ENCODE measurements around the gene CTBP2. TPM values are rescaled to one million over a fixed set of nuclear protein-coding genes. Genes with fewer than 3 reads are reported as not detected.
"Not testable (repeated sequence)": the region's sequence is repeated elsewhere in the genome, so short reads cannot be mapped to it uniquely, and the experiment has no call there.

The CTBP2 gene
- total RNA-seq, 1 donor from 2014 or later: 32.9 TPM

- Histone ChIP-seq H3K27ac (ENCODE audit: low read depth, low read length) (peak overlapping the region; percentile 55), H3K4me1 (ENCODE audit: control insufficient read depth in 3 of 3, insufficient read depth in 3 of 3, low read length in 3 of 3) (peaks cover 75 to 89% (median 79%) of the 10 kb centered on the region in 3 donors), H3K9ac (ENCODE audit: low read depth in 1 of 3, low read length in 3 of 3) (peak overlapping the region; percentile 1 to 70 (median 62)), H3K4me3 (ENCODE audit: low read length in 3 of 3) (peak overlapping the region in 2 of 3 donors; percentile 31 to 53), H3K27me3 (ENCODE audit: control insufficient read depth in 3 of 3, insufficient read depth in 3 of 3, low read length in 3 of 3) (no peaks in the 10 kb centered on the region), H3K9me3 (ENCODE audit: control insufficient read depth in 3 of 3, low read length in 3 of 3) (no peaks in the 10 kb centered on the region), H3K36me3 (ENCODE audit: control insufficient read depth in 3 of 3, insufficient read depth in 3 of 3, low read length in 3 of 3) (peaks cover 0 to 2% (median 0%) of the 10 kb centered on the region in 3 donors)
Observed at GRCh38 chr10:125152450-125153368, 7.7 kb downstream of the CTBP2 start.

- peaks cover 75 to 90% (median 80%) of the 10 kb centered on the region in 3 donors for H3K4me1 ChIP-seq (ENCODE audit: control insufficient read depth in 3 of 3, insufficient read depth in 3 of 3, low read length in 3 of 3)
- no peak overlapping the region for H3K9ac ChIP-seq (ENCODE audit: low read depth in 1 of 3, low read length in 3 of 3)
- H3K27me3 ChIP-seq (ENCODE audit: control insufficient read depth in 3 of 3, insufficient read depth in 3 of 3, low read length in 3 of 3): no peaks in the 10 kb centered on the region
- peaks cover 0 to 2% (median 0%) of the 10 kb centered on the region in 3 donors for H3K36me3 ChIP-seq (ENCODE audit: control insufficient read depth in 3 of 3, insufficient read depth in 3 of 3, low read length in 3 of 3)
- no peaks in the 10 kb centered on the region for H3K9me3 ChIP-seq (ENCODE audit: control insufficient read depth in 3 of 3, low read length in 3 of 3)
- H3K4me3 ChIP-seq (ENCODE audit: low read length in 3 of 3): no peak overlapping the region
- no peak overlapping the region for H3K27ac ChIP-seq (ENCODE audit: low read depth, low read length)
Observed at GRCh38 chr10:125151553-125152449, 8.6 kb downstream of the CTBP2 start.

GRCh38 chr10:125151170-125151552 lies 9.2 kb downstream of the CTBP2 start:
- Histone ChIP-seq H3K9me3 (ENCODE audit: control insufficient read depth in 3 of 3, low read length in 3 of 3) (no peaks in the 10 kb centered on the region), H3K27ac (ENCODE audit: low read depth, low read length) (peak overlapping the region; percentile 11), H3K9ac (ENCODE audit: low read depth in 1 of 3, low read length in 3 of 3) (no peak overlapping the region), H3K4me3 (ENCODE audit: low read length in 3 of 3) (no peak overlapping the region), H3K36me3 (ENCODE audit: control insufficient read depth in 3 of 3, insufficient read depth in 3 of 3, low read length in 3 of 3) (peaks cover 0 to 2% (median 0%) of the 10 kb centered on the region in 3 donors), H3K4me1 (ENCODE audit: control insufficient read depth in 3 of 3, insufficient read depth in 3 of 3, low read length in 3 of 3) (peaks cover 72 to 90% (median 79%) of the 10 kb centered on the region in 3 donors), H3K27me3 (ENCODE audit: control insufficient read depth in 3 of 3, insufficient read depth in 3 of 3, low read length in 3 of 3) (no peaks in the 10 kb centered on the region)

- not testable (repeated sequence) for H3K9me3 ChIP-seq (ENCODE audit: control insufficient read depth in 3 of 3, low read length in 3 of 3); H3K27me3 ChIP-seq (ENCODE audit: control insufficient read depth in 3 of 3, insufficient read depth in 3 of 3, low read length in 3 of 3); H3K4me3 ChIP-seq (ENCODE audit: low read length in 3 of 3); H3K36me3 ChIP-seq (ENCODE audit: control insufficient read depth in 3 of 3, insufficient read depth in 3 of 3, low read length in 3 of 3)
- peak overlapping the region in 1 of 3 donors; percentile 18 for H3K9ac ChIP-seq (ENCODE audit: low read depth in 1 of 3, low read length in 3 of 3)
- peak overlapping the region; percentile 11 for H3K27ac ChIP-seq (ENCODE audit: low read depth, low read length)
- peaks cover 68 to 87% (median 75%) of the 10 kb centered on the region in 3 donors for H3K4me1 ChIP-seq (ENCODE audit: control insufficient read depth in 3 of 3, insufficient read depth in 3 of 3, low read length in 3 of 3)
Observed at GRCh38 chr10:125150376-125151083, 9.8 kb downstream of the CTBP2 start.

- Histone ChIP-seq H3K27me3 (ENCODE audit: control insufficient read depth in 3 of 3, insufficient read depth in 3 of 3, low read length in 3 of 3) (no peaks in the 10 kb centered on the region), H3K36me3 (ENCODE audit: control insufficient read depth in 3 of 3, insufficient read depth in 3 of 3, low read length in 3 of 3) (peaks cover 0 to 2% (median 0%) of the 10 kb centered on the region in 3 donors), H3K9me3 (ENCODE audit: control insufficient read depth in 3 of 3, low read length in 3 of 3) (no peaks in the 10 kb centered on the region), H3K4me3 (ENCODE audit: low read length in 3 of 3) (no peak overlapping the region), H3K27ac (ENCODE audit: low read depth, low read length) (peak overlapping the region; percentile 70), H3K9ac (ENCODE audit: low read depth in 1 of 3, low read length in 3 of 3) (no peak overlapping the region), H3K4me1 (ENCODE audit: control insufficient read depth in 3 of 3, insufficient read depth in 3 of 3, low read length in 3 of 3) (peaks cover 67 to 89% (median 76%) of the 10 kb centered on the region in 3 donors)
Observed at GRCh38 chr10:125149680-125150047, 10.7 kb downstream of the CTBP2 start.

GRCh38 chr10:125149036-125149679 lies 11.2 kb downstream of the CTBP2 start:
- Histone ChIP-seq H3K9me3 (ENCODE audit: control insufficient read depth in 3 of 3, low read length in 3 of 3) (no peaks in the 10 kb centered on the region), H3K9ac (ENCODE audit: low read depth in 1 of 3, low read length in 3 of 3) (peak overlapping the region in 2 of 3 donors; percentile 25 to 50), H3K4me1 (ENCODE audit: control insufficient read depth in 3 of 3, insufficient read depth in 3 of 3, low read length in 3 of 3) (peaks cover 67 to 89% (median 76%) of the 10 kb centered on the region in 3 donors), H3K36me3 (ENCODE audit: control insufficient read depth in 3 of 3, insufficient read depth in 3 of 3, low read length in 3 of 3) (peaks cover 0 to 2% (median 0%) of the 10 kb centered on the region in 3 donors), H3K4me3 (ENCODE audit: low read length in 3 of 3) (peak overlapping the region in 1 of 3 donors; percentile 14), H3K27me3 (ENCODE audit: control insufficient read depth in 3 of 3, insufficient read depth in 3 of 3, low read length in 3 of 3) (no peaks in the 10 kb centered on the region), H3K27ac (ENCODE audit: low read depth, low read length) (peak overlapping the region; percentile 70)

- Histone ChIP-seq H3K27me3 (ENCODE audit: control insufficient read depth in 3 of 3, insufficient read depth in 3 of 3, low read length in 3 of 3) (no peaks in the 10 kb centered on the region), H3K9ac (ENCODE audit: low read depth in 1 of 3, low read length in 3 of 3) (peak overlapping the region in 1 of 3 donors; percentile 4), H3K36me3 (ENCODE audit: control insufficient read depth in 3 of 3, insufficient read depth in 3 of 3, low read length in 3 of 3) (peaks cover 0 to 2% (median 0%) of the 10 kb centered on the region in 3 donors), H3K27ac (ENCODE audit: low read depth, low read length) (peak overlapping the region; percentile 70), H3K4me1 (ENCODE audit: control insufficient read depth in 3 of 3, insufficient read depth in 3 of 3, low read length in 3 of 3) (peaks cover 66 to 88% (median 74%) of the 10 kb centered on the region in 3 donors), H3K9me3 (ENCODE audit: control insufficient read depth in 3 of 3, low read length in 3 of 3) (no peaks in the 10 kb centered on the region), H3K4me3 (ENCODE audit: low read length in 3 of 3) (peak overlapping the region in 1 of 3 donors; percentile 14)
Observed at GRCh38 chr10:125148528-125148927, 11.8 kb downstream of the CTBP2 start.

- H3K4me3 ChIP-seq (ENCODE audit: low read length in 3 of 3): peak overlapping the region in 2 of 3 donors; percentile 6 to 43
- H3K4me1 ChIP-seq (ENCODE audit: control insufficient read depth in 3 of 3, insufficient read depth in 3 of 3, low read length in 3 of 3): peaks cover 61 to 83% (median 69%) of the 10 kb centered on the region in 3 donors
- peak overlapping the region; percentile 4 to 53 (median 32) for H3K9ac ChIP-seq (ENCODE audit: low read depth in 1 of 3, low read length in 3 of 3)
- no peaks in the 10 kb centered on the region for H3K27me3 ChIP-seq (ENCODE audit: control insufficient read depth in 3 of 3, insufficient read depth in 3 of 3, low read length in 3 of 3)
- H3K9me3 ChIP-seq (ENCODE audit: control insufficient read depth in 3 of 3, low read length in 3 of 3): no peaks in the 10 kb centered on the region
- H3K36me3 ChIP-seq (ENCODE audit: control insufficient read depth in 3 of 3, insufficient read depth in 3 of 3, low read length in 3 of 3): peaks cover 0 to 2% (median 0%) of the 10 kb centered on the region in 3 donors
- peak overlapping the region; percentile 70 for H3K27ac ChIP-seq (ENCODE audit: low read depth, low read length)
Observed at GRCh38 chr10:125147971-125148439, 12.4 kb downstream of the CTBP2 start.

Data from skeletal muscle tissue (tissue), 4 donors.